Esophagus mucosa (tissue), 1 donor: ENCODE data around the gene ZMYM1. TPM values are rescaled to one million over a fixed set of nuclear protein-coding genes. Genes with fewer than 3 reads are reported as not detected.

Experiments used
- total RNA-seq: library from RNA; stranded (reverse); gene quantifications from one replicate; pipeline ENCODE4 v1.2.4, GENCODE V29; 2023
- donor health status: DM: yes; HTN: yes; CAD: no.

The ZMYM1 gene
- total RNA-seq, 1 donor from 2014 or later = 17.5 TPM

Other genes with a start within 250 kb of the ZMYM1 start
- gene SMIM12, start 219.6 kb upstream of the ZMYM1 start, total RNA-seq = 40.4 TPM
- gene DLGAP3, start 149.7 kb upstream of the ZMYM1 start, total RNA-seq = 0.28 TPM
- 4.2 TPM for gene TMEM35B, start 94.0 kb upstream of the ZMYM1 start, total RNA-seq
- 14.9 TPM for gene ZMYM6, start 47.4 kb upstream of the ZMYM1 start, total RNA-seq
- 116 TPM for gene SFPQ, start 113.8 kb downstream of the ZMYM1 start, total RNA-seq
- 23.2 TPM for gene ZMYM4, start 189.3 kb downstream of the ZMYM1 start, total RNA-seq